GM12865 (cell line): Measurements from ENCODE around the gene NINJ1.

ENCODE experiments used
- DNase-seq: peaks from one replicate; pipeline ENCODE4 v3.0.0; 2010; ENCODE audit warnings: low read depth
- H3K4me3 ChIP-seq: 2 replicates; pipeline ENCODE4 v1.5.1; 2011; ENCODE audit warnings: mild to moderate bottlenecking, low read depth, low read length, control low read depth
- TF ChIP-seq, protein P1 (sequence below): IDR thresholded peaks from 2 replicates; pipeline ENCODE4 v1.5.1; 2011; ENCODE audit warnings: low read length, control low read depth, low read depth, inconsistent platforms; ENCODE audit not compliant: insufficient read depth; ENCODE audit errors: missing control alignments

NINJ1 gene

DNA sequence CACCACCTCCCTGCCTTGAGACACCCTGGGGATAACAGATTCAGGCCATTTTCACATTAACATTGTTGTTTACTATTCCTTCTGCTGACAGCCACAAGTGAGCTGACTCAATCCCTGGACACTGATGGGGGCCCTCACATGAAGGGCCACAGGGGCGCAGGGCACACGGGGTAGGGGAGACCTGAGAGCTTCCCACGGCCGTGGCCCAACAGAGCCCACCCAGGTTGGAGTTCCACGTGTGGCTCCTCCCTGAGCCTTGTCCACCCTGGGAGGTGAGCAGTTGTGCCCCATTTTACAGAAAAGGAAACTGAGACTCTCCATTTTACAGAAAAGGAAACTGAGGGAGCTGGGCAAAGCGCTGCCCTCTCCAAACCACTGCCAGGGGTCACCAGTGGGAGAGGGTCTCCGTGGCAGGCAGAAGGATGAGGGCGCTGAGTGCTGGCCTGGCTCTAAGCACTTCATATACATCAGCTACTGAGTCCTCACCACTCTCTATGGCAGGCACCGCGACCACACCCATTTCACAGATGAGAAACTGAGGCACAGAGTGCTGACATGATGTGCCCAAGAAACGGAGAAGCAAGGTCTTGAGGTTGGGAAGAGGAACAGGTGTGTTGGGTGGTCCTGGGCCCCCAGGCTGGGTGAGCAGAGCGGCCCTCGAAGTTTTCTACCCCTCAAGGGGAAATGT lies 2.3 kb downstream of the NINJ1 start:
- H3K4me3 ChIP-seq: no peak overlapping the region
- TF ChIP-seq, protein P1, sequence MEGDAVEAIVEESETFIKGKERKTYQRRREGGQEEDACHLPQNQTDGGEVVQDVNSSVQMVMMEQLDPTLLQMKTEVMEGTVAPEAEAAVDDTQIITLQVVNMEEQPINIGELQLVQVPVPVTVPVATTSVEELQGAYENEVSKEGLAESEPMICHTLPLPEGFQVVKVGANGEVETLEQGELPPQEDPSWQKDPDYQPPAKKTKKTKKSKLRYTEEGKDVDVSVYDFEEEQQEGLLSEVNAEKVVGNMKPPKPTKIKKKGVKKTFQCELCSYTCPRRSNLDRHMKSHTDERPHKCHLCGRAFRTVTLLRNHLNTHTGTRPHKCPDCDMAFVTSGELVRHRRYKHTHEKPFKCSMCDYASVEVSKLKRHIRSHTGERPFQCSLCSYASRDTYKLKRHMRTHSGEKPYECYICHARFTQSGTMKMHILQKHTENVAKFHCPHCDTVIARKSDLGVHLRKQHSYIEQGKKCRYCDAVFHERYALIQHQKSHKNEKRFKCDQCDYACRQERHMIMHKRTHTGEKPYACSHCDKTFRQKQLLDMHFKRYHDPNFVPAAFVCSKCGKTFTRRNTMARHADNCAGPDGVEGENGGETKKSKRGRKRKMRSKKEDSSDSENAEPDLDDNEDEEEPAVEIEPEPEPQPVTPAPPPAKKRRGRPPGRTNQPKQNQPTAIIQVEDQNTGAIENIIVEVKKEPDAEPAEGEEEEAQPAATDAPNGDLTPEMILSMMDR: no peak
- no peak for DNase-seq

DNA sequence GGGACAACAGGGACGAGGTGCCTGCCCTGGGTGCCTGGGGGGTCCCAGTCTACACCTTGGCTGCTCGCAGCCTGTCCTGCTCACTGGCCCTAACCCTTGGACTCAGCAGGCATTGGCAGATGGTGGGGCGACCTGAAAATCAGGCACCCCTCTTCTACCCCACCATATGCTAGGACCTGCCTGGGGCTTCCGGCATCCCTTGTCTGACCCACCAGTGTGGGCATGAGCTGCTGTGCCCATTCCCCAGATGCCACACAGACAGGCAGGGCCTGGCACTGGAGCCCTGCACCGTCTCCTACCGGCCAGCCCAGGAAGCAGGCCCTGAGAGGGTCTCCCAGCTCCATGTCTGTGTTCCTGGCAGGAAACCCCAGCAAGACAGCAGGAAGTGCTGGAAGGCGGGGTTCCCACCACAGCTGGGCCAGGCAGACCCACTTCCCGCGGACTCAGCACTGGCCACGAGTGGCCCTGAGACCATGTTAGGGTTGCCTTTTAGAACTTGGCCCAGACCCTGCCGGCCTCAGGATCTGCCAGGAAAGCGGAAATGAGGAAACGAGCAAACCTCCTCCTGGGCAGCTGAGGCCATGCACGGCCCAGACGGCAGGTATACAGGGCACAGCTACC lies 3.1 kb downstream of the NINJ1 start:
- no peak for DNase-seq
- TF ChIP-seq, protein P1: no peak
- no peak overlapping the region for H3K4me3 ChIP-seq

DNA sequence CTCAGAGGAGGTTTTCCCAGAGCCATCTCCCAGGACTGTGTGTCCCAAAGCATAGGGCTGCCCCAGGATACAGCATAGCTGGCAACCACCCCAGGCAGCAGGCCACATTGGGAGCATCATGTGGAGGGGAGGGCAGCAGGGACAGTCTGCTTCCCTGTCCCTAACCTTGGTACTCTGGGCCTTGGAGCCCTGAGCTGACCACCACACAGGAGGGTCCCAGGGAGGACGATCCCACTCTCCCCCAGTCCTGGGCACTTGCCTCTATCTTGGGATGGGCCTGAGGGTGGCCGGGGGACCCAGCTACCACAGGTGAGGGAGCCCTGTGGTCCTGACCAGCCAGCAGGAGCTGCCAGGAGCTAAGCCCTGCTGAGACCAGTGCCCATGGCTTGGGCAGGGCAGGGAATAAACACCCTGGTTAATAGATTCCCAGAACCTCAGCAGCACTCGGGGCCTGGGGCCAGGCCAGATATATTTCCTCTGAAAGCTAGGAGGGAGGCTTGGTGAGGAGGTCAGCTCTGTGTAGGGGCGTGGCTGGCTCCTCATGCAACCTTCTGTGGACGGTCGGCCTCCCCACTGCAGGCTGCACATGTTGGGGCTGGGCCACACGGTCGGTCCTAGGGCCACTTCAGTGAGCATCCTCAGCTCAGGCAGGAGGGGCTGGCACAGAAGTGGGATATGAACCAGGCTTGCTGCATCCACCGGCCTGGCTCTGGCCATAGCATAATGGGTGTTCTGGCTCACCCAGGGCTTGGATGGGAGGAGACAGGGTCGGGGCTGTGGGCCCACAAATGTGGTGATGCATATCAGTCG lies 4.2 kb downstream of the NINJ1 start:
- no peak for DNase-seq
- TF ChIP-seq, protein P1: no peak
- H3K4me3 ChIP-seq: no peak overlapping the region

DNA sequence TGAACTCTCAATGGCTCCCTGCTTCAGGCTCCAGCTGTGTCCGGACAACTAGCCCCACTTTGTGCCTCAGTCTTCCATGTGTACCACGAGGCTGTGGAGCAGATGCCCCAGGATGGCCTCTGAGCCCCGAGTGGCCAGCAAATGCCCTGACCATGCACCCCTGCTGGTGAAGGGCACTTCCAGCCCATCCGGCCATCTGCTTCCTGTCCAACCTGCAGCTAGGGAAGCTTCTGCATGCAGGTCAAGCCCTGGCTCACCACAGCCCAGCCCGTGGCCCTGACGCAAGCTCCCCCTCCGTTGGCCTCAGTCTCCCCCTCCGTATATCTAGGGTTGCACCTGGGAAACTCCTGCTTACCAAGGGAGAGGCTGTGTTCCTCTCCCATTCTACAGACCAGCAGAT lies 4.8 kb downstream of the NINJ1 start:
- TF ChIP-seq, protein P1: no peak
- no peak overlapping the region for H3K4me3 ChIP-seq

DNA sequence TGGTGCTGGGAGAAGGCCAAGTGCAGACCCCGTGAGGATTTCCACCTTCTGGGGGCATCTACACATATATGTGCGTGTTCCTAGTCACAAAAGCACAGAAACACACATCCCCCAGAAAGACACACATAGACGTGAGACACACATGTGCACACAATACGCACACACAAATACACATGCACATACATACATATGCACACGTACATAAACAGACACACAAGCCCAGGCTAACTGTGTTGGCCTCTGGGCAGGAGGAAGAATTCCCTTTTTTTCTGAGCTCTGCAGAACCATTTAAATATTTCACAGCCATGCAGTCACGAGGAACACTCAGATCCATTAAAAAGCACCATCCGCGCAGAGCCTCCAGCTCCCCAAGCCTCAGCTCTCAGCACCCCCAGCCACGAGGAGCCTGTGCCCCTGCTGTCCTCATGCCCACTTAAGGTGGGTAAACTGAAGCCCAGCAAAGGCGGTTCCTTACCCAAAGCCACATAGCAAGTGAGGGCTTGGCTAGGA lies 5.3 kb downstream of the NINJ1 start:
- no peak for DNase-seq
- TF ChIP-seq, protein P1: no peak
- no peak overlapping the region for H3K4me3 ChIP-seq

More for the DNA sequence above, 4.8 kb downstream of the NINJ1 start:
- DNase-seq: no peak

DNA sequence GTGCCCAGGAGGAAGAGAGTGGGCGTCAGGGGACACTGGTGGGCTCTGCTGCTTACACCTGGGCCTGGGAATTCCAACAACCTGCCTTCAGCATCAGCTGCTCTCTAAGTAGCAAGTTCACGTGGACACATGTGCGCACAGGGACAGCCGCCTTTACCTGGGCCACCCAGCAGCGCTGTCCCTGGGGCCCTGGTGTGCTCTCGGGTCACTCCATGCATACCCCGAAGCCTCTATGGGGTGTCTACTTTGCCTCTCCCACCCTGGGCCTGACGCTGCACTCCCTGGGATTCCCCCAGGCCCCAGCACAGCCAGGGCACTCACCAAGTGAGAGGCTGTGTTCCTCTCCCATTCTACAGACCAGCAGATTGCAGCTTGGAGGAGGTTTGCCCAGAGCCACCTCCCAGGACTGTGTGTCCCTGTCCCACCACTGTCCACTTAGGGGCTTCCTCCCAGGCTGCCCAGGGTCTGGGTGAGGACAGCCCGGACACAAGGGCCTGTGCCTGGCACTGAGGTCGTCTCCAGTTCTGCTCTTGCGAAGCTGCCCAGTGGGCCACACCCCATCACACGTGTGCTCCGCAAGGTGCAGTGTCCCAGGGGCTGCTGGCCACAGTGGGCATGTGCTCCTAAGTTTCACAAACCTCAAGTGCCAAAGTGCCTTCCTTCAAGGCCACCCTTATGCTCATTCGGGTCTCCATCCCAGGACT lies 5.9 kb downstream of the NINJ1 start:
- TF ChIP-seq, protein P1: no peak
- DNase-seq: no peak
- no peak overlapping the region for H3K4me3 ChIP-seq
